Muscle layer of colon (tissue), 2 donors: Measurements from ENCODE around the gene CHKA.

Source experiments
- H3K27ac ChIP-seq: one replicate; pipeline ENCODE4 v1.7.0; 2013; ENCODE audit warnings: low read depth, mild to moderate bottlenecking, low read length, moderate library complexity
- H3K27me3 ChIP-seq, 2 donors: one replicate each; pipeline ENCODE4 v1.7.0; 2013; ENCODE audit warnings: low read length in 2 of 2, mild to moderate bottlenecking in 2 of 2; ENCODE audit not compliant: insufficient read depth in 2 of 2, control insufficient read depth in 1 of 2
- H3K36me3 ChIP-seq: one replicate; pipeline ENCODE4 v1.7.0; 2013; ENCODE audit warnings: mild to moderate bottlenecking, low read length; ENCODE audit not compliant: insufficient read depth
- H3K4me1 ChIP-seq: one replicate; pipeline ENCODE4 v1.7.0; 2013; ENCODE audit warnings: mild to moderate bottlenecking, low read length; ENCODE audit not compliant: insufficient read depth
- H3K4me3 ChIP-seq, 2 donors: one replicate each; pipeline ENCODE4 v1.7.0; 2013; ENCODE audit warnings: low read length in 2 of 2, low read depth in 1 of 2, mild to moderate bottlenecking in 1 of 2, moderate library complexity in 1 of 2
- H3K9ac ChIP-seq: one replicate; pipeline ENCODE4 v1.7.0; 2013; ENCODE audit warnings: low read length
- H3K9me3 ChIP-seq: one replicate; pipeline ENCODE4 v1.7.0; 2013; ENCODE audit warnings: mild to moderate bottlenecking, low read length
- donor health status: abdominal sarcoma.
- donor health status: Adenocarcinoma of cecum.

The CHKA gene

GRCh38 chr11:68122936-68123539 is 1.9 kb upstream of the CHKA start:
- H3K27ac ChIP-seq = no peak overlapping the region
- no peak overlapping the region for H3K4me3 ChIP-seq
- no peaks in the 10 kb centered on the region for H3K27me3 ChIP-seq
- peaks cover 20% of the 10 kb centered on the region for H3K4me1 ChIP-seq
- H3K9ac ChIP-seq = no peak overlapping the region
- no peaks in the 10 kb centered on the region for H3K36me3 ChIP-seq
- no peaks in the 10 kb centered on the region for H3K9me3 ChIP-seq

GRCh38 chr11:68120273-68121066 is 718 bp downstream of the CHKA start:
- Histone ChIP-seq H3K9me3 (no peaks in the 10 kb centered on the region), H3K36me3 (no peaks in the 10 kb centered on the region), H3K9ac (peak overlapping the region; percentile 50), H3K27ac (peak overlapping the region; percentile 54), H3K4me3 (peak overlapping the region; percentile 40 to 78), H3K4me1 (peaks cover 25% of the 10 kb centered on the region), H3K27me3 (no peaks in the 10 kb centered on the region)

- Histone ChIP-seq H3K27ac (peak overlapping the region; percentile 62), H3K27me3 (no peaks in the 10 kb centered on the region), H3K4me3 (peak overlapping the region in 1 of 2 donors; percentile 15), H3K36me3 (no peaks in the 10 kb centered on the region), H3K4me1 (peaks cover 25% of the 10 kb centered on the region), H3K9ac (peak overlapping the region; percentile 5), H3K9me3 (no peaks in the 10 kb centered on the region)
Measured at GRCh38 chr11:68118706-68119448, 2.3 kb downstream of the CHKA start.

- Histone ChIP-seq H3K4me1 (peaks cover 25% of the 10 kb centered on the region), H3K9ac (peak overlapping the region; percentile 5), H3K4me3 (peak overlapping the region in 1 of 2 donors; percentile 2), H3K9me3 (no peaks in the 10 kb centered on the region), H3K27me3 (no peaks in the 10 kb centered on the region), H3K27ac (peak overlapping the region; percentile 62), H3K36me3 (no peaks in the 10 kb centered on the region)
Measured at GRCh38 chr11:68117853-68118470, 3.2 kb downstream of the CHKA start.

- Histone ChIP-seq H3K27ac (no peak overlapping the region), H3K9ac (no peak overlapping the region), H3K4me3 (no peak overlapping the region), H3K27me3 (no peaks in the 10 kb centered on the region), H3K36me3 (no peaks in the 10 kb centered on the region), H3K9me3 (no peaks in the 10 kb centered on the region), H3K4me1 (peaks cover 22% of the 10 kb centered on the region)
Measured at GRCh38 chr11:68116974-68117373, 4.2 kb downstream of the CHKA start.

GRCh38 chr11:68116126-68116525 is 5.1 kb downstream of the CHKA start:
- H3K4me1 ChIP-seq = peaks cover 20% of the 10 kb centered on the region
- H3K27ac ChIP-seq = no peak overlapping the region

GRCh38 chr11:68115285-68115684 is 5.9 kb downstream of the CHKA start:
- Histone ChIP-seq H3K27ac (no peak overlapping the region), H3K36me3 (no peaks in the 10 kb centered on the region), H3K9ac (no peak overlapping the region), H3K9me3 (no peaks in the 10 kb centered on the region), H3K4me3 (no peak overlapping the region), H3K4me1 (peaks cover 20% of the 10 kb centered on the region), H3K27me3 (no peaks in the 10 kb centered on the region)

More at GRCh38 chr11:68116126-68116525, 5.1 kb downstream of the CHKA start:
- Histone ChIP-seq H3K36me3 (no peaks in the 10 kb centered on the region), H3K4me3 (no peak overlapping the region), H3K27me3 (no peaks in the 10 kb centered on the region), H3K9ac (no peak overlapping the region), H3K9me3 (no peaks in the 10 kb centered on the region)

GRCh38 chr11:68113986-68114385 is 7.2 kb downstream of the CHKA start:
- H3K36me3 ChIP-seq = no peaks in the 10 kb centered on the region
- no peak overlapping the region for H3K4me3 ChIP-seq
- H3K9ac ChIP-seq = no peak overlapping the region
- H3K27me3 ChIP-seq = no peaks in the 10 kb centered on the region
- H3K9me3 ChIP-seq = no peaks in the 10 kb centered on the region
- peaks cover 14% of the 10 kb centered on the region for H3K4me1 ChIP-seq
- H3K27ac ChIP-seq = no peak overlapping the region

DNA sequence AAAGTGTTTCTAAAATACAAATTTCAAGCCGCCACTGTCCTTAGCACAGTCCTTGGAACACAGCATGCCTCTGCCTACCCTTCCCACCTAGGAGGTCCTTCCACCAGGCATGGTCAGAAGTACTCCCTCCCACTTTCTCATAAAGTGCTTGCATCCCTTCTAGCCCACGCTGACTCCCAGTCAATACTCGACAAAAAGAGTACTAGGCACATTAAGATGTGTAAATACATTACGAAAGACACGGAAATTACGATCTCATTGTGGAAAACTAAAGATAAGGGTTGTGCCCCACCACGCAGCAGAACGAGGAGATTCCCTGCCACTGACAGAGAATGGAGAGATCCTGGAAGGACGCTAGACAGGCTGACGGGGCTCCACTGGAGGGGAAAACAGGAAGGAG is 13.5 kb downstream of the CHKA start:
- Histone ChIP-seq H3K4me1 (peaks cover 12% of the 10 kb centered on the region), H3K36me3 (no peaks in the 10 kb centered on the region), H3K27ac (no peak overlapping the region)

GRCh38 chr11:68106165-68106940 is 14.8 kb downstream of the CHKA start:
- Histone ChIP-seq H3K4me1 (peaks cover 12% of the 10 kb centered on the region), H3K36me3 (no peaks in the 10 kb centered on the region), H3K9ac (no peak overlapping the region), H3K4me3 (no peak overlapping the region), H3K27ac (no peak overlapping the region), H3K9me3 (no peaks in the 10 kb centered on the region), H3K27me3 (no peaks in the 10 kb centered on the region)

More for the DNA sequence above, 13.5 kb downstream of the CHKA start:
- Histone ChIP-seq H3K9ac (no peak overlapping the region), H3K9me3 (no peaks in the 10 kb centered on the region), H3K4me3 (no peak overlapping the region), H3K27me3 (no peaks in the 10 kb centered on the region)
